NCI-H82 treated with DMSO at 0.1 percent for 48 hours (cell line): ENCODE data around the gene NEK10.
A peak's percentile ranks its signal among the peaks of the same experiment; 100 is the strongest.

Source experiments
- DNase-seq: peaks from one replicate; lab custom pipeline; 2025; ENCODE audit not compliant: unreplicated experiment; lab: John Stamatoyannopoulos, UW

Gene NEK10

GRCh38 chr3:27186013-27186412, 183.2 kb downstream of the NEK10 start:
- no peak for DNase-seq

GRCh38 chr3:27185231-27185989, 183.8 kb downstream of the NEK10 start:
- DNase-seq: no peak

GRCh38 chr3:27184261-27184660, 184.9 kb downstream of the NEK10 start:
- DNase-seq: no peak

GRCh38 chr3:27176256-27176655, 192.9 kb downstream of the NEK10 start:
- no peak for DNase-seq

GRCh38 chr3:27174530-27174929, 194.7 kb downstream of the NEK10 start:
- DNase-seq: no peak

GRCh38 chr3:27171113-27171512, 198.1 kb downstream of the NEK10 start:
- no peak for DNase-seq

GRCh38 chr3:27166888-27167287, 202.3 kb downstream of the NEK10 start:
- peak; percentile 15 for DNase-seq

- DNase-seq: no peak
Measured at GRCh38 chr3:27165321-27165721, 203.9 kb downstream of the NEK10 start.

GRCh38 chr3:27160779-27161287, 208.3 kb downstream of the NEK10 start:
- no peak for DNase-seq

GRCh38 chr3:27160146-27160545, 209.0 kb downstream of the NEK10 start:
- DNase-seq: no peak

GRCh38 chr3:27147215-27147614, 222.0 kb downstream of the NEK10 start:
- no peak for DNase-seq

GRCh38 chr3:27146786-27147185, 222.4 kb downstream of the NEK10 start:
- no peak for DNase-seq

GRCh38 chr3:27145719-27146118, 223.5 kb downstream of the NEK10 start:
- DNase-seq: no peak

GRCh38 chr3:27141668-27142067, 227.5 kb downstream of the NEK10 start:
- no peak for DNase-seq

GRCh38 chr3:27138562-27138961, 230.6 kb downstream of the NEK10 start:
- no peak for DNase-seq

GRCh38 chr3:27138005-27138404, 231.2 kb downstream of the NEK10 start:
- no peak for DNase-seq

GRCh38 chr3:27134171-27134796, 234.9 kb downstream of the NEK10 start:
- peak; percentile 16 for DNase-seq

- DNase-seq: no peak
Measured at GRCh38 chr3:27133060-27133459, 236.1 kb downstream of the NEK10 start.

GRCh38 chr3:27130796-27131195, 238.4 kb downstream of the NEK10 start:
- DNase-seq: no peak

- no peak for DNase-seq
Measured at GRCh38 chr3:27127879-27128278, 241.3 kb downstream of the NEK10 start.

- no peak for DNase-seq
Measured at GRCh38 chr3:27127195-27127594, 242.0 kb downstream of the NEK10 start.

- DNase-seq: no peak
Measured at GRCh38 chr3:27125821-27126501, 243.2 kb downstream of the NEK10 start.
